ENCODE measurements around the gene VPS16.

GRCh38 chr20:2799271-2799670, 41.3 kb upstream of the VPS16 start:
- TF ChIP-seq POLR2A (IDR thresholded peaks at IDR 0.05) (no peak), CTCF (IDR thresholded peaks at IDR 0.05) (no peak)
